NCI-H69 (cell line): ENCODE results near the gene CIITA.
A peak's percentile ranks its signal among the peaks of the same experiment; 100 is the strongest.
"Not testable (repeated sequence)": the region's sequence is repeated elsewhere in the genome, so short reads cannot be mapped to it uniquely, and the experiment has no call there.

ENCODE experiments used
- DNase-seq: peaks from one replicate; lab custom pipeline; 2025; lab: John Stamatoyannopoulos, UW

CIITA gene

GRCh38 chr16:10959161-10959560, 82.2 kb downstream of the CIITA start:
- DNase-seq: no peak

GRCh38 chr16:10961231-10961630, 84.2 kb downstream of the CIITA start:
- DNase-seq: no peak

GRCh38 chr16:10964039-10964890, 87.3 kb downstream of the CIITA start:
- peak; percentile 78 for DNase-seq

- no peak for DNase-seq
These were observed 87.9 kb downstream of the CIITA start for GRCh38 chr16:10964891-10965326.

GRCh38 chr16:10965440-10966061, 88.5 kb downstream of the CIITA start:
- DNase-seq: no peak

- DNase-seq: no peak
These were observed 89.1 kb downstream of the CIITA start for GRCh38 chr16:10966129-10966528.

- DNase-seq: not testable (repeated sequence)
These were observed 89.6 kb downstream of the CIITA start for GRCh38 chr16:10966559-10966958.

- DNase-seq: no peak
These were observed 91.0 kb downstream of the CIITA start for GRCh38 chr16:10967986-10968385.

GRCh38 chr16:10968498-10968897, 91.5 kb downstream of the CIITA start:
- no peak for DNase-seq

GRCh38 chr16:10969615-10970014, 92.6 kb downstream of the CIITA start:
- no peak for DNase-seq

GRCh38 chr16:10970065-10970464, 93.1 kb downstream of the CIITA start:
- no peak for DNase-seq

GRCh38 chr16:10971560-10971961, 94.6 kb downstream of the CIITA start:
- DNase-seq: peak; percentile 85

GRCh38 chr16:10972108-10972818, 95.3 kb downstream of the CIITA start:
- no peak for DNase-seq

- no peak for DNase-seq
These were observed 95.9 kb downstream of the CIITA start for GRCh38 chr16:10972819-10973464.

GRCh38 chr16:10976634-10977033, 99.6 kb downstream of the CIITA start:
- peak; percentile 53 for DNase-seq

- no peak for DNase-seq
These were observed 101.1 kb downstream of the CIITA start for GRCh38 chr16:10978124-10978523.

GRCh38 chr16:10978871-10979446, 102.0 kb downstream of the CIITA start:
- no peak for DNase-seq

- DNase-seq: no peak
These were observed 103.0 kb downstream of the CIITA start for GRCh38 chr16:10979717-10980601.

- no peak for DNase-seq
These were observed 103.8 kb downstream of the CIITA start for GRCh38 chr16:10980813-10981212.

- peak; percentile 84 for DNase-seq
These were observed 104.8 kb downstream of the CIITA start for GRCh38 chr16:10981697-10982216.
